GM12874 (cell line): Measurements from ENCODE around the gene BTG1.

ENCODE experiments used
- CTCF ChIP-seq: IDR thresholded peaks from 2 replicates; pipeline ENCODE4 v1.5.1; 2011; ENCODE audit warnings: low read depth, mild to moderate bottlenecking, control low read depth, low read length, moderate library complexity; ENCODE audit not compliant: insufficient read depth

Gene BTG1

GRCh38 chr12:92136965-92137721 lies 8.5 kb downstream of the BTG1 start:
- no peak for TF ChIP-seq CTCF

GRCh38 chr12:92136026-92136730 lies 9.5 kb downstream of the BTG1 start:
- no peak for TF ChIP-seq CTCF

GRCh38 chr12:92134638-92135274 lies 10.9 kb downstream of the BTG1 start:
- TF ChIP-seq CTCF: no peak

- no peak for TF ChIP-seq CTCF
These were observed 11.6 kb downstream of the BTG1 start for GRCh38 chr12:92133795-92134637.

GRCh38 chr12:92133171-92133570 lies 12.5 kb downstream of the BTG1 start:
- no peak for TF ChIP-seq CTCF

- TF ChIP-seq CTCF: no peak
These were observed 13.4 kb downstream of the BTG1 start for GRCh38 chr12:92132288-92132687.
